NCI-H2107 treated with DMSO at 0.1 percent for 48 hours (cell line): ENCODE data around the gene ROCK1.
"Not testable (repeated sequence)": the region's sequence is repeated elsewhere in the genome, so short reads cannot be mapped to it uniquely, and the experiment has no call there.

Experiments
- DNase-seq: peaks from one replicate; lab custom pipeline; 2025; ENCODE audit not compliant: unreplicated experiment; lab: John Stamatoyannopoulos, UW

The ROCK1 gene

DNA sequence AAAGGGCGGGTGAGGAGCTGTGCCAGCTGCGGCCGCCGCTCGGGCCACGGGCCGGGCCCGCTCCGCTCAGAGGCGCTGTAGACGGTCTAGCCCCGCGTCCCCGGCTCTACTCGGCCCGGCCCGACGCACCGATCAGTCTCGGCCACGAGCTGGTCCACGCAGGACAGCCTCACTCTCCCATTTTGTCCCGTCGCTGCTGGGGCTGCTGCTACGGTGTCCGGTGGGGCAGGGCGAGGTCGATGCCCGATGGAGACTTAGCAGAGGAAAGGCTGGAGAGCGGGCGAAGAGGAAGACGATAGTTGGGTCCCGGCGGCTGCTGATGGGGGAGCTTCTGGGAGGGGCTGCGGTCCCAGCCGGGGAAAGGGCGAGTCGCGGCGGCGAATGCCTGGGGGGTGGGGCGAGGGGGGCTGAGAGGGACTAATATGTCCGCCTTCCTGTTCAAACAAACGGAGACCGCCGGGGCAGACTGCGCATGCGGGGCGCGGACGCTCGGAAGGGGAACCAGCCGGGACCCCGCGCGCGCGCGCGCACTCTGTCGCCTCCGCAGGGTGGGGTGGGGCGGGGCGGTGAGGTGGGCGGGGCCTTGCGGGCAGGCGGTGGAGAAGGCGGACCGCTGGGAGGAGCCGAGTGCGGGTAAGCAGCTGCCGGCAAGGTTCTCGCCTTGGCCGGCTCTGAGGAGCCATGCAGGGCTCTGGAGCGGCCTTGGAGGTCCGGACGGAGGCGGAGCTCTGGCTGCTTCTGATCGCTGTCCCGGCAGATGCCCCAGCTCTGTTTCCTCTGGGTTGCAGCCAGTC is at the start of gene ROCK1:
Gene ROCK1 (minus strand): TSS at position 468 of the 794 bp plus-strand sequence. CDS start 903 bp downstream, outside the sequence.
- peak; percentile 58 for DNase-seq

DNA sequence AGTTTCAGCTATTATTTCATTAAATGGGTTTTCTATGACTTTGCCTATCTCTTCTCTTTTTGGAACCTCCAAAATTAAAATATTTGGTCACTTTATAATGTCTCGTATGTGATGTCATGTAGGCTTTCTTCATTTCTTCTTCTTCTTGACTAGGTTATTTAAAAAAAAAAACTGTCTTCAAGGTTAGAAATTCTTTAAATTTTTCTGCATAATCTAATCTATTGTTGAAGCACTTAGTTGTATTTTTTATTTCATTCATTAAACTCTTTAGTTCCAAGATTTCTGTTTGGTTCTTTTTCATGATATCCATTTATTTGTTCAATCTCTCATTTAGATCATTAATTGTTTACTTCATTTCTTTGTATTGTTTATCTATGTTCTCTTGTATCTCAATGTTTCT is 43.8 kb upstream of the ROCK1 start:
- no peak for DNase-seq

DNA sequence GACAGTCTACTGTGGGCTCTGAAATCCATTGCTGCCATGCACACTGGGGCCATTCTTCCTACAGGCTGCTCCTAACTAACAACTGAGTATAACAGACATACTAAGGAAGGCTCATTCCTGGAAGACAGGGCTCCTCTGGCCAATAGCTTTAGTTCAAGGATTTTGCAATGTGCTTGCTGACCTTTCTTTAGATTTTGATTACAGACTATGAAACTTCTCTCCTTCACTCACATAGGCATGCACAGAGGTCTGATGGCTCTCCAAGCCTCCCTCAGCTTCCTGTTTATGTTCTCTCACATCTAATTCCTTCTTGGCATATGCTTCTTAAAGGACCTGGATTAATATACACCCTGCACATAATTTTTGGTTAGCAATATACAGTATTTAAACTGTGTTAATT is 34.4 kb upstream of the ROCK1 start:
- DNase-seq, result no peak

DNA sequence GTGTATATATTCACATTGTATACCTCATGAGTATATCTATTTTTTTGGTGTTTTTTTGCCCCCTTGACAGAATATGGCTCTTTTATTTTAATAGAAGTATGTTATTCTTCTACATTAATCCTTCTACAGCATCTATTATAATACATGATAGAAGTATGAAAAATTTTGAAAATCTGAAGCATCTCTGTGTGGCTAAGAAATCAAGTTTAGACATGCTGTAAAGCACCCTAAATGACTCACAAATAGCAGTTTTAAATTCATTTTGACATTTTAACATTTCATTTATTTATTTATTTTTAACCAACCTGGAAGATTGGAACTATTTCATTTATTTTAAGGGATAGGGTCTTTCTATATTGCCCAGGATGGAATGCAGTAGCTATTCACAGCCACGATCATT is 33.8 kb upstream of the ROCK1 start:
- no peak for DNase-seq

DNA sequence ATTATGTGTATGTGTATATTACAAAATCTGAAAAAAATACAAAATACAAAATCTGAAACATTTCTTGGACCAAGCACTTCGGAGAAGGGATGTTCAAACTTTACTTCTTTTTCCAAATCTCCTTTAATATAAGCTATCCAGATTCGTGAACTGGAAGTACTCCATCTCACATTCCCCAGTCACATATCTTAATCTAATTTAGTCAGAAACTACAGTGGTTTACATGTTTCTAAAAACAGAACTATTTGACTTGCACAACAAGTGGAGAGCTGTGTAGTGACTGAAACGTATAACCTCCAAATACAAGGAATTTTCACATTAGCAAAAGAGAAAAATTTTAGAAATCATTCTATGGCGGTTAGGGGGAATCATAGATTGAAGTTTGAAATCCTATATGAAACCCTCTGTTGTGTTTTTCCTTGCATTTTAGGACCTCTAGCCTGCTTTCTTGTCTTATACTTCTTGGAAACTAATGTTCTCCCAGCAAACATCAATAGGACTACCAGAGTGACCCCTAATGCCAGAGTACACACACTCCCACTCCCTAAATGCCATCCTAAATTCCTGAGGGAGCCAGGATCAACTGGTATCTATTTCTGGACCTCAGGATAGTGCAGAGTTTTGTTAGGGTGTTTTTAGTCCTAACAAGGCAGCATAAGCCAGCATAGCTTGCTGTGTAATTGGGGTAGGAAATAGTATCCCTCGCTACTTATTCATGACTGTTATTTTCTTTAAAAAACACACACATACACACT is 30.2 kb upstream of the ROCK1 start:
- DNase-seq, result no peak

DNA sequence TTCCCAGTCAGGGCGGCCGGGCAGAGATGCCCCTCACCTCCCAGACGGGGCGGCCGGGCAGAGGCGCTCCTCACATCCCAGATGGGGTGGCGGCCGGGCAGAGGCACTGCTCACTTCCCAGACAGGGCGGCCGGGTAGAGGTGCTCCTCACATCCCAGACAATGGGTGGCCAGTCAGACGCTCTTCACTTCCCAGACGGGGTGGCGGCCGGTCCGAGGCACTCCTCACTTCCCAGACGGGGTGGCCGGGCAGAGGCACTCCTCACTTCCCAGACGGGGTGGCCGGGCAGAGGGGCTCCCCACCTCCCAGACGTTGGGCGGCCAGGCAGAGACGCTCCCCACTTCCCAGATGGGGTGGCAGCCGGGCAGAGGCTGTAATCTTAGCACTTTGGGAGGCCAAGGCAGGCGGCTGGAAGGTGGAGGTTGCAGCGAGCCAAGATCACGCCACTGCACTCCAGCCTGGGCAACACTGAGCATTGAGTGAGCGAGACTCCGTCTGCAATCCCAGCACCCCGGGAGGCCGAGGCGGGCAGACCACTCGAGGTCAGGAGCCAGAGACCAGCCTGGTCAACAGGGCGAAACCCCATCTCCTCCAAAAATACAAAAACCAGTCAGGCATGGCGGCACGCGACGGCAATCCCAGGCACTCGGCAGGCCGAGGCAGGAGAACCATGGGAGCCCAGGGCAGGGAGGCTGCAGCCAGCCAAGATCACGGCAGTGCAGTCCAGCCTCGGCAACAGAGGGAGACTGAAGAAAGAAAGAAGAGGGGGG is 26.3 kb upstream of the ROCK1 start:
- not testable (repeated sequence) for DNase-seq

DNA sequence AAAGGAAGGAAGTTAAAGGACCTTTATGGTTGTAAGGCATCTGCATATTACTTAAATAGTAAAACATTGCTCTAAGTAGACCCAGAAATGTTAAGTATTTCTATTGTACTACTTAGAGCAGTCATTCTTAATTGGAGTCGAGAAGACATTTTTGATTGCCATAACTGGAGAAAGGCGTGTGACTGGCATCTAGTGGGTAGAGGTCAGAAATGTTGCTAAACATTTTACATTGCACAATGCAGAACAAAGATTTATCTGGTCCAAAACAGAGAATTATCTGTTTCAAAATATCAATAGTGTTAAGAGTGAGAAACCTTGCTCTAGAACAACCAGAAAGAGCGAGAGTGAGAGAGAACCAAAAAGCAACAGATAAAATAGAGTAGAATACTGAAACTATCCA is 23.3 kb upstream of the ROCK1 start:
- no peak for DNase-seq

DNA sequence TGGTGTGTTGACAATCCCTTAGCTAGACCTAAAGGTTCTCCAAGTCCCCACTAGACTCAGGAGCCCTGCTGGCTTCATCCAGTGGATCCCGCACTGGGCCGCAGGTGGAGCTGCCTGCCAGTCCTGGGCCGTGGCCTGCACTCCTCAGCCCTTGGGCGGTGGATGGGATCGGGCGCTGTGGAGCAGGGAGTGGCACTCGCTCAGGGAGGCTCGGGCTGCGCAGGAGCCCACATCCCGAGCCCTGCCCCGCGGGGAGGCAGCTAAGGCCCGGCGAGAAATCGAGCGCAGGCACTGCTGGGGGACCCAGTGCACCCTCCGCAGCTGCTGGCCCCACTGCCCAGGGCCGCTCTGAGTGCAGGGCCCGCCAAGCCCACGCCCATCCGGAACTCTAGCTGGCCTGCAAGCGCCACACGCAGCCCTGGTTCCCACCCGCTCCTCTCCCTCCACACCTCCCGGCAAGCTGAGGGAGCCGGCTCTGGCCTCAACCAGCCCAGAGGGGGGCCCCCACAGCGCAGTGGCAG is 20.8 kb upstream of the ROCK1 start:
- no peak for DNase-seq

DNA sequence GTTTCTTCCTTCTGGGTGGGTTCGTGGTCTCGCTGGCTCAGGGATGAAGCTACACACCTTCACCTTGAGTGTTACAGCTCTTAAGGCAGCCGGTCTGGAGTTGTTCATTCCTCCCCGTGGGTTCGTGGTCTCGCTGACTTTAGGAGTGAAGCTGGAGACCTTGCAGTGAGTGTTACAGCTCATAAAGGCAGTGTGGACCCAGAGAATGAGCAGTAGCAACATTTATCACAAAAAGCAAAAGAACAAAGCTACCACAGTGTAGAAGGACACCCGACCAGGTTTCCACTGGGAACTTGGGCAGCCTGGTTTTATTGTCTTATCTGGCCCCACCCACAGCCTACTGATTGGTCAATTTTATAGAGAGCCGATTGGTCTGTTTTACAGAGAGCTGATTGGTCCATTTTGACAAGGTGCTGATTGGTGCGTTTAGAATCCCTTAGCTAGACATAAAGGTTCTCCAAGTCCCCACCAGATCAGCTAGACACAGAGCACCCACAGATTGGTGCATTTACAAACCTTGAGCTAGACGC is 20.1 kb upstream of the ROCK1 start:
- no peak for DNase-seq

DNA sequence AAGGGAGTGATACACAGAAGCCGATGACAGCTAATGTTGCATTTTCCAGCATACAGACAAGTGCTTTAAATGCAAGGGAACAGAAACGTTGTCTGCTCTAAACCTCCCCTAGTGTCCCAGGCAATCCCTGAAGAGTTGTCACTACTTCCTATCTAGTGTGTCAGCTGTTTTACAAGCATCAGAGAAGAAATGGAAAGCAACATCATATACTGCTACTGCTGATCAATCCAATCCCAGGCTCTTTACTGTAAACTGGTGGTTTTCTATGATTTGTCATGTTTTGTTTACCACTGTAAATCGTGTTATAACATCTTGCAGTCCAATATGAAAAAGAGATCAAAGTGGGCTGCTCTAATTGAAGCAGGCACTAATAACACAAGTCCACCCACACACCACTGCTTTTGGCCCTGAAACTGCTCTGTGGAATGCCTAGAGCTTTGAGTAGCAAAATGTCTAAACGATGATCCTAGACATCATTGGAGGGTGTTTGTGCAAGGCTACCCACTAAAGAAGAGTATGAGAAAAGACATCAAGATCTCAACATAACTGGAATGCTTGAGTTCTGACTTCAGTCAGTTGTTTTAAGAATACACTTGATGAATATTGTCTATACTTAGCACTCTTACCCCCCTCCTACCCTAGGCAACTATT is 18.1 kb upstream of the ROCK1 start:
- no peak for DNase-seq

DNA sequence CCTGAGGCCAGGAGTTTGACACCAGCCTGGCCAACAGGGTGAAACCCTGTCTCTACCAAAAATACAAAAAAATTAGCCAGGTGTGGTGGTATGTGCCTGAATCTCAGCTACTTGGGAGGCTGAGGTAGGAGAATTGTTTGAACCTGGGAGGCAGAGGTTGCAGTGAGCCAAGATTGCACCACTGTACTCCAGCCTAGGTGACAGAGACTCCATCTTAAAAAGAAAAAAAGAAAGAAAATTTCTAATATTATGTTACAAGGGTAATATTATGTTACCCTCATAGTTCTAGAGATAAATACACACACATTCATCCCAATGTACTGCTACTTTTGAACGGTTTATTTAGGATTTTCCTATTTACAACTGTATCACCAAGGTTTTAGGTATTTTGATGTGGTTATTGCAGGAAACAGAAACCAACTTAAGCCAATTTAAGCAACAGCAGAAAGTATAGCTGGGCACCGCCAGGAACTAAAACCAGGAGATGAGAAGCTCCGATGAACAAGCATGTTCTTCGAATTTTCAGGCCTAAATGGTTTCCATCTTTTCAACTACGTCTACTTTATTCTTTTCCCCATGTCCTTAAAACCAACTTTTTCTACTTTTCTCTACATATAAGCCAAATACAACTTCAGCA is 11.8 kb upstream of the ROCK1 start:
- no peak for DNase-seq

DNA sequence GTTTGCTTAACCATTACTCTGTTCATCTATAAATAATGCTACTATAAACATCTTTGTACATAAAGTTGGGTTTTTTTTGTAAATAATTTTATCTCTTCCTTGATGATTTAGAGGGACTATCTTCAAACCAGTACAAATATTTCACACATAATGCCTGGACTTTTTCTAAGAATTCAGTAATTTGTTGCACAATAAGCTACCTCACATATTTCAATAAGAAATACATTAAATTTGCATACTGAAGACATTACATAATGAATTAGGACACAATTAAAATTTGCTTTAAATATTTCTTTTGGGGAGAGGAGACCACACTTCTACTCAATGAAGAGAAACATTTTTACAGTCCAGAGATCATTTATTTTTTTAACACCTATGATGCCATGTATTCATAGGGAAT is 7.2 kb upstream of the ROCK1 start:
- no peak for DNase-seq

DNA sequence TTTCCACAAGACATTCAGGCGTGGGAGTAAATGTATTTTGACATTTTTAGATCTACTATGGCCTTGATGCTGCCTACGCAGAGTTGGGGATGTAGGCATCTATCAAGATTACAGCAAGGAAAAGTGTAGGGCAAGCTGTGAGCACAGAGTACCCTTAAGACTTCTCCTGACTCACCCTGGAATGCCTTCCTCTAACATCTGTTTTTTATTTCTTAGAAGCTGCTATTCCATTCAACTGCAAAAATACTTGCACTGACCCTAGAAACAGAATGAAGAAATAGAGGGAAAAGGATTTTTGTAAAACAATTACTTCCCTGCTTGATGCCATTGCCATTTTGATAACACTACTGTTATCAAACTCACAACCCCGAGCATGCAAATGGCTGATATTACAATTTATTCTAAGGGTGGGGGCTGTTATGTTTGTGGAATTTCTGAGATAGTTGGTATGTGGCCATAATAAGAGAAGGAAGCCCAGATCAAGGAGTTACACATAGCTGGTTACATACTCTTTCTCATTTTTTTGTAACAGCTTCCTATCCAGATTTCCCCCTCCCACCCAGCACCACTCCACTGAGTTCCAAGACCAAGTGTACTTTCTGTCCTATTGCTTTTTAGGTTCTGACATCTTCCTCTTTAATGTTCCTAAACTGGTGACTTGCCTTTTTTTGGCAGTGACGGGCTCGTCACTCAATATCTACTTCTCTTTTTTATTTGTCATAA is 6.0 kb upstream of the ROCK1 start:
- DNase-seq, result no peak

DNA sequence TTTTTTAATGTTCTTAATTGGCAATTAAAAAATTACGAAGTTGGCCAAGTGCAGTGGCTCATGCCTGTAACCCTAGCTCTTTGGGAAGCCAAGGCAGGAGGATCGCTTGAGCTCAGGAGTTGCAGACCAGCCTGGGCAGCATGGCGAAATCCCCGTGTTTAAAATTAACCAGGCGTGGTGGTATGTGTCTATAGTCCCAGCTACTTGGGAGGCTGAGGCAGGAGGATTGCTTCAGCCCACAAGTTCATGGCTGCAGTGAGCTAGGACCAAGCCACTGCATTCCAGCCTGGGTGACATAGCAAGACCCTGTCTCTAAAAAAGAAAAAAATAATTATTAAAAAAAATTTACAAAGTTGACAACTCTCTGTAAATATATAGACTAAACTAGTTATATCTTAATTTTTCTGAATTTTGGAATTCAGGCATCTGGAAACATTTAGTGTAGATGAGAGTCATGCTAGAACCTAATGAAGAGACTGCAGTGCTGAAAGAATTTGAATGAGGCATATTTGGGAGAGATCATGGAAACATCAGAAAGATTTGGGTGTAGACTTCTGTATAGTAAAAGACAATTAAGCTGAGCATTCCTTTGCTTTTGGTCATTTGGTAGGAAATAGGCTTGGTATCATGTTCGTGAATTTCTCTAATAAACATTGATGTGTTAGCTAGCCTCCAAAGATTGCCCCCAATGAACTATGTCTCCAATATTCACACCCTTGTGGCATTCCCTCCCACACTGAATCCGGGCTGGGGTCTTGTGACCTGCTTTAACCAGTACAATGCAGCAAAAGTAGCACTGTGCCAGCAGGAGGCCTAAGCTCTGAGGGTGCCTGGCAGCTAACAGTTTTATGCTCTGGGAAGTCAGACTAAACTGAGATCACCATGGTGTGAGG is 4.2 kb upstream of the ROCK1 start:
- DNase-seq, result no peak

DNA sequence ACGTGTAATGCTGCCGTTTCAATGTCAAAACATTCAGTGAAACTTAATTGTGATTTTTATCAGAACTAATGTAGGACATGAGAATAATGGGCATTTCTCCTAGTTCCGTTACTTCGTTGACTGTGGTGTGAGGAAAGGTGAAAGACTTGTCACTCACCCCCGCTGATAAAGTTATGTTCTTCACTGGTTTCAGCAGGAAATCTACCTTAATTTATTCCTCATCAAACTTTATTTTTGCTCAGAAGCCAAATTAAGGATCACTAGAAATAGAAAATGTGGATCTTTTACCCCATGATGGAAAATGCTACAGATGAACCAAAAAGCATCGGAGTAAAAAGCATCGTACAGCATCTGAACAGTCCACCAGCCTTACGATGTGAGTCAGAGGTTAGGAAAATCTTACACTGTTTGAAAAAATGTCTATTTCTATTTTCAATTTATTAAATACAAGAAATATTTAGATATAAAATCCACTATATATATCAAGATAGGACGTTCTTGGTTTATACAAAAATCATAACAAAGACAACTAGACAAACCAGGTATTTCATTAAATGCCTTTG is 1.0 kb upstream of the ROCK1 start:
- DNase-seq, result no peak

DNA sequence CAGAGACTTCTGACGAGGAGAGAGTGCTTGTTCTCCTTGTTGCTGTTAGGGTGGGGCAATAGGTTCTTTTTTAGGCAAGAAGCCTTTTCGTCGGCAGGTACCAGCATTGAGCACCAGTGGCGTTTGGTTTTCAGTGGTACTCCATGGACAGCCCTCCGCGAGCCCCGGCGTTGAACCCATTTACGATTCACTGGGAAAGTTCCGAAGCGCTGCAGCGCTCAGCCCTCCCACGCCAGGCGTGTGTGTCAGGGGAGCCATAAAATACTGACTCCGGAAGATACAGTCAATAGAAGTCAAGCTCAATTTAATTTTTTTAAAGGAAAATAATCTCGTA is 494 bp upstream of the ROCK1 start:
- no peak for DNase-seq

DNA sequence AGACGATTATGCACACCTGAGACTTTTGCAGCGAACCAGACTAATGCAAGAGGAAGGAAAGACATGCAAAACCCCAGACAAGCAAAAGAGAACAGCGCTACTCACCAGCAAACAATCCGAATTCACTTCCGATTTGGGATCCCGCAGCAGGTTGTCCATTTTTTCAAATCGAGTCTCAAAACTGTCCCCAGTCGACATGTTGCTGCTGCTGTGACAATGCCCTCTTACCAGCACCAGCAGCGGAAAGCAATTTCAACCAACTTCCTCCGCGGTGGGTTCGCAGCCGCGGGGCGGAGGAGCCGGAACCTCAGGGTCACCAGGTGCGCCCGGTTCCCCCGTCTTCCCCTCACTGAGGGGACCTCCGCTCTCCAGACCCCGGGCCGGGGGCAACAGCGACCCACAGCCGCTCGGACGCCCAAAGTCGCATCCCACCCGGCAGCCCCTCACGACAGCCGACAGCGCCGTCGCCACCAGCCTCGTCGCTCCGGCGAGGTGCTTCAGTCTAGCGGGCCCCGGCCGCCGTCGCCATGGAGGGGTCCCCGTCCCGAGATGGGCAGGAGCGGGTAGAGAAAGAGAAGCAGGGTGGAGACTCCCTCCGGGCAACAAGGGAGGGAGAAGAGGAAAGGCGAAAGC is 784 bp downstream of the ROCK1 start:
- no peak for DNase-seq
